Neuronal stem cell (in vitro differentiated cells): ENCODE results near the gene RAD51B.

Experiments
- DNase-seq: peaks from one replicate; pipeline ENCODE4 v3.0.0-alpha.2; 2013; ENCODE audit warnings: low spot score
- H2AFZ ChIP-seq: one replicate; pipeline ENCODE4 v1.6.1; 2013; ENCODE audit warnings: mild to moderate bottlenecking, low read length, inconsistent platforms
- H2AK5ac ChIP-seq: 2 replicates; pipeline ENCODE4 v1.6.1; 2013; ENCODE audit warnings: low read depth, mild to moderate bottlenecking, inconsistent platforms, low read length, moderate library complexity, mixed read lengths
- H2BK120ac ChIP-seq: 2 replicates; pipeline ENCODE4 v1.6.1; 2013; ENCODE audit warnings: low read depth, mild to moderate bottlenecking, inconsistent platforms, low read length, moderate library complexity, mixed read lengths
- H2BK12ac ChIP-seq: one replicate; pipeline ENCODE4 v1.6.1; 2013; ENCODE audit warnings: low read length, inconsistent platforms
- H2BK15ac ChIP-seq: 2 replicates; pipeline ENCODE4 v1.6.1; 2013; ENCODE audit warnings: mild to moderate bottlenecking, low read length, inconsistent platforms, mixed read lengths
- H2BK5ac ChIP-seq: one replicate; pipeline ENCODE4 v1.6.1; 2013; ENCODE audit warnings: inconsistent platforms, mild to moderate bottlenecking, low read length, moderate library complexity
- H3K14ac ChIP-seq: one replicate; pipeline ENCODE4 v1.6.1; 2013; ENCODE audit warnings: low read length, inconsistent platforms
- H3K18ac ChIP-seq: 2 replicates; pipeline ENCODE4 v1.6.1; 2013; ENCODE audit warnings: low read length, inconsistent platforms
- H3K23ac ChIP-seq: 2 replicates; pipeline ENCODE4 v1.6.1; 2013; ENCODE audit warnings: low read depth, mild to moderate bottlenecking, mixed read lengths, low read length, inconsistent platforms; ENCODE audit not compliant: poor library complexity
- H3K27ac ChIP-seq: replicated peaks from 3 replicates; pipeline ENCODE4 v1.5.1; 2013; ENCODE audit warnings: low read length, inconsistent platforms
- H3K27me3 ChIP-seq, 3 experiments: 2 replicates each; pipeline ENCODE4 v1.6.1; 2013; ENCODE audit warnings: low read length in 3 of 3, mild to moderate bottlenecking in 2 of 3, inconsistent platforms in 1 of 3, low read depth in 1 of 3, mixed read lengths in 1 of 3, moderate library complexity in 1 of 3; ENCODE audit not compliant: control insufficient read depth in 3 of 3, insufficient read depth in 3 of 3
- H3K36me3 ChIP-seq, 2 donors: replicated peaks in 1 of 2; 2 replicates each; pipeline ENCODE4 v1.6.1; 2013; ENCODE audit warnings: low read length in 2 of 2; ENCODE audit not compliant: control insufficient read depth in 2 of 2, insufficient read depth in 2 of 2
- H3K4ac ChIP-seq: 2 replicates; pipeline ENCODE4 v1.6.1; 2013; ENCODE audit warnings: inconsistent platforms, mild to moderate bottlenecking, low read length, moderate library complexity
- H3K4me1 ChIP-seq, 2 donors: 1 replicate in 1 of 2; 2 replicates in 1 of 2; pipeline ENCODE4 v1.6.1; 2013; ENCODE audit warnings: low read length in 2 of 2, low read depth in 1 of 2; ENCODE audit not compliant: control insufficient read depth in 2 of 2, insufficient read depth in 1 of 2
- H3K4me2 ChIP-seq: one replicate; pipeline ENCODE4 v1.6.1; 2013; ENCODE audit warnings: mild to moderate bottlenecking, low read length, inconsistent platforms; ENCODE audit not compliant: insufficient read depth, poor library complexity, severe bottlenecking
- H3K4me3 ChIP-seq, 2 donors: 2 replicates each; pipeline ENCODE4 v1.5.1; 2013; ENCODE audit warnings: low read length in 2 of 2, mild to moderate bottlenecking in 2 of 2, inconsistent platforms in 1 of 2, moderate library complexity in 1 of 2
- H3K79me1 ChIP-seq: one replicate; pipeline ENCODE4 v1.6.1; 2013; ENCODE audit warnings: low read depth, mild to moderate bottlenecking, inconsistent platforms, low read length, moderate library complexity
- H3K9ac ChIP-seq: one replicate; pipeline ENCODE4 v1.6.1; 2013; ENCODE audit warnings: mild to moderate bottlenecking, low read depth, low read length, inconsistent platforms; ENCODE audit not compliant: poor library complexity
- H3K9me3 ChIP-seq, 2 donors: replicated peaks in 1 of 2; 2 replicates each; pipeline versions ENCODE3 to v1.6.1; 2013; ENCODE audit warnings: low read length in 2 of 2, mild to moderate bottlenecking in 2 of 2, inconsistent platforms in 1 of 2, low read depth in 1 of 2, mixed read lengths in 1 of 2, moderate library complexity in 1 of 2; ENCODE audit not compliant: control insufficient read depth in 2 of 2, insufficient read depth in 1 of 2
- H4K8ac ChIP-seq: one replicate; pipeline ENCODE4 v1.6.1; 2013; ENCODE audit warnings: low read depth, mild to moderate bottlenecking, inconsistent platforms, low read length, moderate library complexity
- H4K91ac ChIP-seq: one replicate; pipeline ENCODE4 v1.6.1; 2013; ENCODE audit warnings: low read length, low read depth, mild to moderate bottlenecking, inconsistent platforms; ENCODE audit not compliant: poor library complexity
- WGBS, 2 donors: extraction: QIAGEN DNeasy Blood & Tissue Kit; methylation state at CpG; one replicate each; pipeline ENCODE4 v1.1.7; 2013; ENCODE audit warnings: missing lambda C conversion rate in 2 of 2, mixed read lengths in 1 of 2; ENCODE audit not compliant: insufficient read length in 2 of 2, insufficient replicate concordance in 1 of 2; ENCODE audit errors: extremely low coverage in 2 of 2; 5-methylcytosine and 5-hydroxymethylcytosine counted together

Gene RAD51B

DNA sequence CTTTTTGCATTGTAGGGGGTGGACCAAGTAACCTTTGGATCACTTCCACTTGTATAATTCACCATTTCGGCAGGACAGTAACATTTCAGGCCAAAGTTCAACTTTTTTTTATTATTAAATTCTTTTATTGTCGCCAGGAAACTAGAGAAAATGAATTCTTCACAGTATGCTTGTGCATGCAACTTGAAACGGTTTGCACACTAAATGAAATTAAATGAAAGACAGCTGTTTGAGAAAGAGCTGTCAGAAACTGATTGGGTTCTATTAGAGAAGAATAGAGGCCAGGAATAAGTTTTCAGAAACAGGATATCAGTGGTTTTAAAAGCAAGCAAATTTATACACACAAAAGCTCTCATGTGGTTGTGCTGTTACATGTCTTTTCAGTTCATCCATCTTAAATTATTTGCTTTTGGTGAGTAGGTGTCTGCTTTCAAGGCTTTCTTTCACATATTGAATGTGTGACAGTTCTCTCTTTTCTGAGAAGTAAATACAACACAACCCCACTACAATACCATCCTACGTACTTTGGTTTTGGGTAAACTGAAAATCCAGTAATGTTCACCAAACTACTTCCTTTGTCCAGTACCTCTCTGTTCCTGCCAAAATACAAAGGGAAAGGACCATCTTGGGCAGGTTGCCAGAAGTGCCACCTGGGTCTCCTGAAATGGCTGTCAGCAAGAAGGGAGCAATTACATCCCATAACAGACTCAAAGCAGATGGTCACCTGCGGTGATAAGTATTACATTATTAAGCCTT lies 291.7 kb downstream of the RAD51B start:
- Histone ChIP-seq H4K91ac (no peak overlapping the region), H3K4me1 (peaks cover 2 to 5% of the 10 kb centered on the region in 2 donors), H2BK120ac (no peak overlapping the region), H3K18ac (no peak overlapping the region), H3K4me3 (no peak overlapping the region), H3K4ac (no peak overlapping the region), H3K23ac (no peak overlapping the region), H2BK12ac (no peak overlapping the region), H3K4me2 (no peak overlapping the region), H3K27me3 (no peaks in the 10 kb centered on the region), H2AFZ (no peak overlapping the region), H3K36me3 (no peaks in the 10 kb centered on the region), H3K9me3 (no peaks in the 10 kb centered on the region), H2BK5ac (no peak overlapping the region), H2AK5ac (no peak overlapping the region), H3K79me1 (no peaks in the 10 kb centered on the region), H3K9ac (no peak overlapping the region), H3K14ac (no peak overlapping the region), H4K8ac (no peak overlapping the region), H3K27ac (no peak overlapping the region), H2BK15ac (no peak overlapping the region)
- no peak for DNase-seq
- WGBS, 2 donors: no CpG with 5 or more reads among the region's 5 CpGs

DNA sequence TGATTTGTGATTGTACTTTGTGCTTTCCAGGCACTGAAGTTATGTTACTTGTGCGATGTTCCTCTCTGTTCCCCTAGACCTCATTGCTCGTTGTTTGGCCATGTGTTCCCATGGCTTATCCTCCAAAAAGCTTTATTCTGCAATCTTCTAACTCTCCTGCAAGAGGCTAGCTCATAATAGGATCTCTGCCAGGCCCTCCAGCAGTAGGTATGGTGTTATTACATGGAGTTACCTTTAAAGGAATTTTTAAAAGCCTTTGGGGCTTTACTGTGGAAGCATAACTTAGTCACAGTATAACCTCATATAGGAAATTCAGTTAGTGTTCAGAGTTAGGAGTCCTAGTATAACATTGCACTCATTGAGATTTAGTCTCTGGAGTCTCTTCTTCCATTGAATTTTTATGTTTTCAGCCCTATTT lies 292.3 kb downstream of the RAD51B start:
- H2AFZ ChIP-seq: no peak overlapping the region
- no peak overlapping the region for H3K9ac ChIP-seq
- no peaks in the 10 kb centered on the region for H3K9me3 ChIP-seq
- H3K4me1 ChIP-seq: peaks cover 2 to 5% of the 10 kb centered on the region in 2 donors
- no peak overlapping the region for H3K4me2 ChIP-seq
- H2BK12ac ChIP-seq: no peak overlapping the region
- no peak overlapping the region for H3K4ac ChIP-seq
- no peak overlapping the region for H3K27ac ChIP-seq
- no peak overlapping the region for H2BK5ac ChIP-seq
- no peaks in the 10 kb centered on the region for H3K27me3 ChIP-seq
- H3K36me3 ChIP-seq: no peaks in the 10 kb centered on the region
- H3K18ac ChIP-seq: no peak overlapping the region
- DNase-seq: no peak
- H3K4me3 ChIP-seq: no peak overlapping the region
- no CpG with 5 or more reads among the region's 2 CpGs for WGBS, 2 donors
- no peak overlapping the region for H4K8ac ChIP-seq
- H3K23ac ChIP-seq: no peak overlapping the region
- no peak overlapping the region for H2BK15ac ChIP-seq
- no peak overlapping the region for H4K91ac ChIP-seq
- H3K79me1 ChIP-seq: no peaks in the 10 kb centered on the region
- H2BK120ac ChIP-seq: no peak overlapping the region
- H2AK5ac ChIP-seq: no peak overlapping the region
- no peak overlapping the region for H3K14ac ChIP-seq

GRCh38 chr14:68112442-68112841 lies 292.9 kb downstream of the RAD51B start:
- no peak overlapping the region for H4K8ac ChIP-seq
- H3K79me1 ChIP-seq: no peaks in the 10 kb centered on the region
- no peak overlapping the region for H3K14ac ChIP-seq
- no peak overlapping the region for H3K27ac ChIP-seq
- H4K91ac ChIP-seq: no peak overlapping the region
- H3K4me1 ChIP-seq: peaks cover 2 to 5% of the 10 kb centered on the region in 2 donors
- no peak overlapping the region for H3K4ac ChIP-seq
- no peak overlapping the region for H3K18ac ChIP-seq
- H3K9me3 ChIP-seq: no peaks in the 10 kb centered on the region
- H3K4me2 ChIP-seq: no peak overlapping the region
- H2BK15ac ChIP-seq: no peak overlapping the region
- no peak overlapping the region for H3K9ac ChIP-seq
- no peak overlapping the region for H2BK12ac ChIP-seq
- H2BK5ac ChIP-seq: no peak overlapping the region
- H2AK5ac ChIP-seq: no peak overlapping the region
- no peak overlapping the region for H2BK120ac ChIP-seq
- no peaks in the 10 kb centered on the region for H3K36me3 ChIP-seq
- WGBS, 2 donors: no CpG with 5 or more reads among the region's 1 CpG
- H2AFZ ChIP-seq: no peak overlapping the region
- no peak for DNase-seq
- H3K23ac ChIP-seq: no peak overlapping the region
- H3K4me3 ChIP-seq: no peak overlapping the region
- no peaks in the 10 kb centered on the region for H3K27me3 ChIP-seq

- H2AK5ac ChIP-seq: no peak overlapping the region
- H3K4me1 ChIP-seq: peaks cover 2 to 5% of the 10 kb centered on the region in 2 donors
- no peaks in the 10 kb centered on the region for H3K9me3 ChIP-seq
- no peak overlapping the region for H4K8ac ChIP-seq
- no peak overlapping the region for H2BK15ac ChIP-seq
- no peak overlapping the region for H3K18ac ChIP-seq
- no peaks in the 10 kb centered on the region for H3K36me3 ChIP-seq
- H2AFZ ChIP-seq: no peak overlapping the region
- H3K4ac ChIP-seq: no peak overlapping the region
- WGBS, 2 donors: no CpG with 5 or more reads among the region's 3 CpGs
- no peak overlapping the region for H3K27ac ChIP-seq
- H3K4me3 ChIP-seq: no peak overlapping the region
- H3K23ac ChIP-seq: no peak overlapping the region
- H3K79me1 ChIP-seq: no peaks in the 10 kb centered on the region
- no peak overlapping the region for H3K14ac ChIP-seq
- no peak overlapping the region for H2BK120ac ChIP-seq
- H3K27me3 ChIP-seq: no peaks in the 10 kb centered on the region
- no peak overlapping the region for H3K4me2 ChIP-seq
- H2BK5ac ChIP-seq: no peak overlapping the region
- H2BK12ac ChIP-seq: no peak overlapping the region
- DNase-seq: no peak
- H3K9ac ChIP-seq: no peak overlapping the region
- no peak overlapping the region for H4K91ac ChIP-seq
Measured at GRCh38 chr14:68113343-68113930, 293.9 kb downstream of the RAD51B start.
